HL-60 (cell line): ENCODE results near the gene CD38.

Source experiments
- CTCF ChIP-seq: IDR thresholded peaks from one replicate; pipeline ENCODE4 v1.5.1; 2011; ENCODE audit warnings: low read length, control low read depth, inconsistent platforms; ENCODE audit not compliant: insufficient read depth
- POLR2AphosphoS5 ChIP-seq: IDR thresholded peaks from 2 replicates; pipeline ENCODE4 v1.6.1; 2012; ENCODE audit warnings: low read depth

GRCh38 chr4:15793506-15794363 lies 15.6 kb downstream of the CD38 start:
- TF ChIP-seq CTCF (no peak), POLR2AphosphoS5 (no peak)
